Neural cell (in vitro differentiated cells): Measurements from ENCODE around the gene SEC22A.

Source experiments
- CTCF ChIP-seq: fragments of 450-650 bp; IDR thresholded peaks from 2 replicates; pipeline ENCODE4 v1.5.1; 2014; ENCODE audit warnings: antibody characterized with exemption, mild to moderate bottlenecking, moderate library complexity; ENCODE audit not compliant: poor library complexity, severe bottlenecking
- EP300 ChIP-seq: fragments of 450-650 bp; conservative IDR thresholded peaks from 2 replicates; pipeline ENCODE4 v1.6.1; 2014; ENCODE audit warnings: antibody characterized with exemption, mild to moderate bottlenecking, moderate library complexity; ENCODE audit not compliant: poor library complexity, severe bottlenecking
- EZH2 ChIP-seq: fragments of 200-600, 300-800 bp; shearing (Covaris generic), sonication (generic); IDR thresholded peaks from 2 replicates; pipeline ENCODE4 v1.6.1; 2014; ENCODE audit warnings: antibody characterized with exemption, low read length, borderline replicate concordance, mild to moderate bottlenecking; ENCODE audit not compliant: insufficient read depth, poor library complexity, severe bottlenecking
- POLR2AphosphoS5 ChIP-seq: IDR thresholded peaks from 2 replicates; pipeline ENCODE4 v1.6.1; 2012

DNA sequence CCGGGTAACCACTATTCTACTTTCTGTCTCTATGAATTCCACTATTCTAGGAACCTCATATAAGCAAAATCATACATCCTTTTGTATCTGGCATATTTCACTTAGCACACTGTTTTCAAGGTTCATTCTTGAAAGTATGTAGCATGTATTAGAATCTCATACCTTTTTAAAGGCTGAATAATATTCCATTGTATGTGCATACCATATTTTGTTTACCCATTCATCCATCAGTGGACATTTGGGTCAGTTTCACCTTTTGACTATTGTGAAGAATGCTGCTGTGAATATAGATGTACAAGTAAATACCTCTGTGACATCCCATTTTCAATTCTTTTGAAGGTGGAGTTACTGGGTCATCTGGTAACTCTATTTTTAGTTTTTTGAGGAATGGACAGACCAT lies 36.6 kb upstream of the SEC22A start:
- TF ChIP-seq CTCF (no peak), EP300 (no peak), EZH2 (no peak), POLR2AphosphoS5 (no peak)
